GM12878 (cell line): ENCODE measurements around the gene RYR2. TPM values are rescaled to one million over a fixed set of nuclear protein-coding genes. Genes with fewer than 3 reads are reported as not detected.

Experiments used
- ASH2L ChIP-seq: fragments of 300-600, 200-600 bp; sonication (generic); IDR thresholded peaks from 2 replicates; pipeline ENCODE4 v1.6.1; 2017; ENCODE audit warnings: low read depth, mild to moderate bottlenecking, borderline replicate concordance
- BMI1 ChIP-seq: fragments of 450-650 bp; IDR thresholded peaks from 2 replicates; pipeline ENCODE4 v1.6.1; 2016; ENCODE audit warnings: mild to moderate bottlenecking, moderate library complexity, borderline replicate concordance
- FOS ChIP-seq: IDR thresholded peaks from 3 replicates; pipeline ENCODE4 v1.6.1; 2011; ENCODE audit warnings: borderline replicate concordance; ENCODE audit not compliant: insufficient read length; ENCODE audit errors: extremely low read depth
- GATAD2B ChIP-seq: fragments of 450-650 bp; conservative IDR thresholded peaks from 2 replicates; pipeline ENCODE4 v1.6.1; 2017; ENCODE audit warnings: low read depth, mild to moderate bottlenecking, moderate library complexity
- IKZF1 ChIP-seq: fragments of 450-650 bp; conservative IDR thresholded peaks from 2 replicates; pipeline ENCODE4 v1.6.1; 2017; ENCODE audit warnings: antibody characterized with exemption, mild to moderate bottlenecking
- MAX ChIP-seq: IDR thresholded peaks from 2 replicates; pipeline ENCODE4 v1.6.1; 2012; ENCODE audit warnings: low read depth, low read length, improper control_type of control experiment
- MEF2A ChIP-seq: IDR thresholded peaks from 2 replicates; pipeline ENCODE4 v1.6.1; 2011; ENCODE audit warnings: low read depth, mild to moderate bottlenecking, low read length, moderate library complexity; ENCODE audit not compliant: insufficient read depth
- MYC ChIP-seq: IDR thresholded peaks from 2 replicates; pipeline ENCODE4 v1.6.1; 2011; ENCODE audit warnings: mild to moderate bottlenecking, low read length, moderate library complexity, inconsistent platforms; ENCODE audit not compliant: insufficient read depth, insufficient replicate concordance, insufficient read length, severe bottlenecking
- NFYA ChIP-seq: IDR thresholded peaks from 2 replicates; pipeline ENCODE4 v1.6.1; 2011; ENCODE audit warnings: low read depth, mild to moderate bottlenecking, low read length, improper control_type of control experiment, borderline replicate concordance
- POLR2AphosphoS5 ChIP-seq: IDR thresholded peaks from 2 replicates; pipeline ENCODE4 v1.6.1; 2011; ENCODE audit warnings: mild to moderate bottlenecking, low read length, inconsistent platforms
- POU2F2 ChIP-seq: IDR thresholded peaks from 3 replicates; pipeline ENCODE4 v1.6.1; 2011; ENCODE audit warnings: low read depth, mild to moderate bottlenecking, low read length, borderline replicate concordance
- RCOR1 ChIP-seq: conservative IDR thresholded peaks from 2 replicates; pipeline ENCODE4 v1.6.1; 2012; ENCODE audit warnings: low read depth, low read length, improper control_type of control experiment
- RELA ChIP-seq: fragments of 450-650 bp; IDR thresholded peaks from 2 replicates; pipeline ENCODE4 v1.8.0; 2014; ENCODE audit warnings: borderline replicate concordance; ENCODE audit not compliant: partially characterized antibody
- RUNX3 ChIP-seq: IDR thresholded peaks from 2 replicates; pipeline ENCODE4 v1.6.1; 2012; ENCODE audit warnings: low read length, inconsistent platforms
- SIN3A ChIP-seq: IDR thresholded peaks from 2 replicates; pipeline ENCODE4 v1.6.1; 2012; ENCODE audit warnings: low read depth, low read length, improper control_type of control experiment
- SMARCA5 ChIP-seq: fragments of 450-650 bp; IDR thresholded peaks from 2 replicates; pipeline ENCODE4 v1.6.1; 2017; ENCODE audit warnings: mild to moderate bottlenecking
- SMC3 ChIP-seq: IDR thresholded peaks from 2 replicates; pipeline ENCODE4 v1.6.1; 2011; ENCODE audit warnings: low read length, improper control_type of control experiment, borderline replicate concordance
- TBL1XR1 ChIP-seq: IDR thresholded peaks from 2 replicates; pipeline ENCODE4 v1.6.1; 2012; ENCODE audit warnings: low read depth, low read length, improper control_type of control experiment
- TCF7 ChIP-seq: IDR thresholded peaks from 2 replicates; pipeline ENCODE4 v1.6.1; 2014; ENCODE audit warnings: antibody characterized with exemption, borderline replicate concordance
- polyA plus RNA-seq, 11 experiments: library from polyadenylated mRNA; depleted of rRNA in 4 of 11; unstranded in 6 of 11; stranded (reverse) in 5 of 11; fragments of >200 nt; fragmentation: Nextera tagmentation in 4 of 11; fragmentation: Illumina TruSeq in 1 of 11; extraction: Ambion mirVana in 4 of 11; extraction: Trizol in 1 of 11; gene quantifications; 1 replicate in 1 of 11; 2 replicates in 10 of 11; pipeline versions ENCODE4 v1.2.1 to v1.2.3, GENCODE V29; 2011 to 2016; ENCODE audit warnings: inconsistent platforms in 2 of 11, missing spikeins in 2 of 11, low read depth in 1 of 11
- total RNA-seq, 4 experiments: library from RNA; depleted of rRNA in 3 of 4; stranded (reverse); fragments of >200 nt in 3 of 4; fragmentation: Illumina TruSeq in 1 of 4; extraction: Trizol in 1 of 4; gene quantifications; 2 replicates each; pipeline versions ENCODE4 v1.2.1 to v1.2.3, GENCODE V29; 2013 to 2021
- TF ChIP-seq, protein P1 (sequence below): fragments of 450-650 bp; formaldehyde crosslinking; IDR thresholded peaks from 2 replicates; pipeline ENCODE4 v1.5.0; 2022; ENCODE audit warnings: mild to moderate bottlenecking, missing genetic modification characterization
- TF ChIP-seq, protein P2 (sequence below): fragments of 450-650 bp; IDR thresholded peaks from 2 replicates; pipeline ENCODE4 v1.6.1; 2016; ENCODE audit warnings: mild to moderate bottlenecking
- TF ChIP-seq, protein P3 (sequence below): fragments of 450-650 bp; IDR thresholded peaks from 2 replicates; pipeline ENCODE4 v1.6.1; 2017; ENCODE audit warnings: antibody characterized with exemption, mild to moderate bottlenecking, moderate library complexity

RYR2 gene
- total and polyA plus RNA-seq, 10 of the 15 experiments (the other 5 are each of a cell fraction or from before 2014, with no cell fraction given): 0.01 to 0.04 TPM; not detected in 8

- TF ChIP-seq, protein P1, sequence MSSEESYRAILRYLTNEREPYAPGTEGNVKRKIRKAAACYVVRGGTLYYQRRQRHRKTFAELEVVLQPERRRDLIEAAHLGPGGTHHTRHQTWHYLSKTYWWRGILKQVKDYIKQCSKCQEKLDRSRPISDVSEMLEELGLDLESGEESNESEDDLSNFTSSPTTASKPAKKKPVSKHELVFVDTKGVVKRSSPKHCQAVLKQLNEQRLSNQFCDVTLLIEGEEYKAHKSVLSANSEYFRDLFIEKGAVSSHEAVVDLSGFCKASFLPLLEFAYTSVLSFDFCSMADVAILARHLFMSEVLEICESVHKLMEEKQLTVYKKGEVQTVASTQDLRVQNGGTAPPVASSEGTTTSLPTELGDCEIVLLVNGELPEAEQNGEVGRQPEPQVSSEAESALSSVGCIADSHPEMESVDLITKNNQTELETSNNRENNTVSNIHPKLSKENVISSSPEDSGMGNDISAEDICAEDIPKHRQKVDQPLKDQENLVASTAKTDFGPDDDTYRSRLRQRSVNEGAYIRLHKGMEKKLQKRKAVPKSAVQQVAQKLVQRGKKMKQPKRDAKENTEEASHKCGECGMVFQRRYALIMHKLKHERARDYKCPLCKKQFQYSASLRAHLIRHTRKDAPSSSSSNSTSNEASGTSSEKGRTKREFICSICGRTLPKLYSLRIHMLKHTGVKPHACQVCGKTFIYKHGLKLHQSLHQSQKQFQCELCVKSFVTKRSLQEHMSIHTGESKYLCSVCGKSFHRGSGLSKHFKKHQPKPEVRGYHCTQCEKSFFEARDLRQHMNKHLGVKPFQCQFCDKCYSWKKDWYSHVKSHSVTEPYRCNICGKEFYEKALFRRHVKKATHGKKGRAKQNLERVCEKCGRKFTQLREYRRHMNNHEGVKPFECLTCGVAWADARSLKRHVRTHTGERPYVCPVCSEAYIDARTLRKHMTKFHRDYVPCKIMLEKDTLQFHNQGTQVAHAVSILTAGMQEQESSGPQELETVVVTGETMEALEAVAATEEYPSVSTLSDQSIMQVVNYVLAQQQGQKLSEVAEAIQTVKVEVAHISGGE (CRISPR knock-in tag): no peak
- TF ChIP-seq, protein P2, sequence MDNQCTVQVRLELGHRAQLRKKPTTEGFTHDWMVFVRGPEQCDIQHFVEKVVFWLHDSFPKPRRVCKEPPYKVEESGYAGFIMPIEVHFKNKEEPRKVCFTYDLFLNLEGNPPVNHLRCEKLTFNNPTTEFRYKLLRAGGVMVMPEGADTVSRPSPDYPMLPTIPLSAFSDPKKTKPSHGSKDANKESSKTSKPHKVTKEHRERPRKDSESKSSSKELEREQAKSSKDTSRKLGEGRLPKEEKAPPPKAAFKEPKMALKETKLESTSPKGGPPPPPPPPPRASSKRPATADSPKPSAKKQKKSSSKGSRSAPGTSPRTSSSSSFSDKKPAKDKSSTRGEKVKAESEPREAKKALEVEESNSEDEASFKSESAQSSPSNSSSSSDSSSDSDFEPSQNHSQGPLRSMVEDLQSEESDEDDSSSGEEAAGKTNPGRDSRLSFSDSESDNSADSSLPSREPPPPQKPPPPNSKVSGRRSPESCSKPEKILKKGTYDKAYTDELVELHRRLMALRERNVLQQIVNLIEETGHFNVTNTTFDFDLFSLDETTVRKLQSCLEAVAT: no peak
- TF ChIP-seq POU2F2 (no peak), SMARCA5 (peak; percentile 41; the same call in 1 of the 2 replicates), MAX (peak; percentile 81; the same call in 1 of the 2 replicates), GATAD2B (0 out of 2 replicates have a peak, but pooled peaks have one; percentile 36), RUNX3 (no peak), TCF7 (no peak), SIN3A (0 out of 2 replicates have a peak, but pooled peaks have one; percentile 29), BMI1 (no peak), MEF2A (no peak), RELA (peak; percentile 29), RCOR1 (no peak), TBL1XR1 (no peak), ASH2L (no peak), SMC3 (peak; percentile 71), MYC (no peak), POLR2AphosphoS5 (no peak), NFYA (no peak), FOS (no peak), IKZF1 (peak; percentile 28; the same call in 1 of the 2 replicates)
- TF ChIP-seq, protein P3, sequence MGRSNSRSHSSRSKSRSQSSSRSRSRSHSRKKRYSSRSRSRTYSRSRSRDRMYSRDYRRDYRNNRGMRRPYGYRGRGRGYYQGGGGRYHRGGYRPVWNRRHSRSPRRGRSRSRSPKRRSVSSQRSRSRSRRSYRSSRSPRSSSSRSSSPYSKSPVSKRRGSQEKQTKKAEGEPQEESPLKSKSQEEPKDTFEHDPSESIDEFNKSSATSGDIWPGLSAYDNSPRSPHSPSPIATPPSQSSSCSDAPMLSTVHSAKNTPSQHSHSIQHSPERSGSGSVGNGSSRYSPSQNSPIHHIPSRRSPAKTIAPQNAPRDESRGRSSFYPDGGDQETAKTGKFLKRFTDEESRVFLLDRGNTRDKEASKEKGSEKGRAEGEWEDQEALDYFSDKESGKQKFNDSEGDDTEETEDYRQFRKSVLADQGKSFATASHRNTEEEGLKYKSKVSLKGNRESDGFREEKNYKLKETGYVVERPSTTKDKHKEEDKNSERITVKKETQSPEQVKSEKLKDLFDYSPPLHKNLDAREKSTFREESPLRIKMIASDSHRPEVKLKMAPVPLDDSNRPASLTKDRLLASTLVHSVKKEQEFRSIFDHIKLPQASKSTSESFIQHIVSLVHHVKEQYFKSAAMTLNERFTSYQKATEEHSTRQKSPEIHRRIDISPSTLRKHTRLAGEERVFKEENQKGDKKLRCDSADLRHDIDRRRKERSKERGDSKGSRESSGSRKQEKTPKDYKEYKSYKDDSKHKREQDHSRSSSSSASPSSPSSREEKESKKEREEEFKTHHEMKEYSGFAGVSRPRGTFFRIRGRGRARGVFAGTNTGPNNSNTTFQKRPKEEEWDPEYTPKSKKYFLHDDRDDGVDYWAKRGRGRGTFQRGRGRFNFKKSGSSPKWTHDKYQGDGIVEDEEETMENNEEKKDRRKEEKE: no peak
Measured at GRCh38 chr1:237864338-237865244, 822.6 kb downstream of the RYR2 start (continued).
